IMR-90 (cell line): ENCODE data around the gene PODXL. TPM values are rescaled to one million over a fixed set of nuclear protein-coding genes. Genes with fewer than 3 reads are reported as not detected.
A peak's percentile ranks its signal among the peaks of the same experiment; 100 is the strongest.

ENCODE experiments used
- ATAC-seq: fragments of 200-7000 bp; cut with Tn5 transposase; 2 replicates; pipeline ENCODE4 v1.9.1; 2020; ENCODE audit warnings: low read depth, mild to moderate bottlenecking, moderate library complexity
- BruUV-seq: library from RNA; stranded (reverse); fragments of 400-500 nt; replicated peaks from 2 replicates; lab custom pipeline; 2021; lab: Mats Ljungman, UMichigan
- CTCF ChIA-PET: fragments of 300-600 bp; formaldehyde crosslinking; extraction: SDS; loops from one replicate; lab custom pipeline; 2021; ENCODE audit warnings: antibody characterized with exemption; lab: Yijun Ruan, JAX
- POLR2A ChIA-PET: fragments of 300-600 bp; sonication (Branson Sonifier 250); formaldehyde crosslinking; loops from one replicate; lab custom pipeline; 2022; ENCODE audit warnings: antibody characterized with exemption; ENCODE audit not compliant: unreplicated experiment; lab: Charles Lee
- DNase-seq: peaks from one replicate; pipeline ENCODE4 v3.0.0; 2013
- H2AFZ ChIP-seq: replicated peaks from 2 replicates; pipeline ENCODE3; 2013; ENCODE audit warnings: low read length, mild to moderate bottlenecking; ENCODE audit not compliant: poor library complexity
- H2AK5ac ChIP-seq: 2 replicates; pipeline ENCODE4 v1.6.1; 2013; ENCODE audit warnings: low read depth, low read length, inconsistent platforms
- H2AK9ac ChIP-seq: replicated peaks from 2 replicates; pipeline ENCODE3; 2013; ENCODE audit warnings: mild to moderate bottlenecking, low read depth, low read length, moderate library complexity; ENCODE audit not compliant: poor library complexity
- H2BK120ac ChIP-seq: 2 replicates; pipeline ENCODE4 v1.6.1; 2013; ENCODE audit warnings: low read depth, low read length, inconsistent platforms
- H2BK15ac ChIP-seq: 3 replicates; pipeline ENCODE4 v1.6.1; 2013; ENCODE audit warnings: low read depth, low read length, inconsistent platforms
- H2BK20ac ChIP-seq: 2 replicates; pipeline ENCODE4 v1.6.1; 2013; ENCODE audit warnings: low read depth, mild to moderate bottlenecking, inconsistent platforms, low read length, moderate library complexity
- H2BK5ac ChIP-seq: 2 replicates; pipeline ENCODE4 v1.6.1; 2013; ENCODE audit warnings: mild to moderate bottlenecking, low read depth, low read length, inconsistent platforms; ENCODE audit not compliant: poor library complexity, severe bottlenecking
- H3K14ac ChIP-seq: replicated peaks from 2 replicates; pipeline ENCODE4 v1.6.1; 2013; ENCODE audit warnings: low read depth, low read length, inconsistent platforms
- H3K18ac ChIP-seq: 2 replicates; pipeline ENCODE4 v1.6.1; 2013; ENCODE audit warnings: low read depth, low read length, control low read depth
- H3K23ac ChIP-seq: 2 replicates; pipeline ENCODE4 v1.6.1; 2013; ENCODE audit warnings: low read depth, low read length, inconsistent platforms
- H3K27ac ChIP-seq: 2 replicates; pipeline ENCODE4 v1.5.1; 2013; ENCODE audit warnings: mild to moderate bottlenecking, control low read depth, low read length; ENCODE audit not compliant: insufficient read depth
- H3K27me3 ChIP-seq: 2 replicates; pipeline ENCODE4 v1.6.1; 2013; ENCODE audit warnings: low read length; ENCODE audit not compliant: control insufficient read depth, insufficient read depth
- H3K36me3 ChIP-seq: 2 replicates; pipeline ENCODE4 v1.6.1; 2013; ENCODE audit warnings: low read length, mixed read lengths; ENCODE audit not compliant: control insufficient read depth, insufficient read depth
- H3K4ac ChIP-seq: 2 replicates; pipeline ENCODE4 v1.6.1; 2013; ENCODE audit warnings: low read depth, low read length, inconsistent platforms
- H3K4me1 ChIP-seq: 2 replicates; pipeline ENCODE4 v1.6.1; 2013; ENCODE audit warnings: low read length, mixed read lengths; ENCODE audit not compliant: control insufficient read depth, insufficient read depth
- H3K4me2 ChIP-seq: 2 replicates; pipeline ENCODE4 v1.6.1; 2013; ENCODE audit warnings: low read depth, mild to moderate bottlenecking, control low read depth, low read length, moderate library complexity
- H3K4me3 ChIP-seq: 2 replicates; pipeline ENCODE4 v1.5.1; 2013; ENCODE audit warnings: low read depth, mild to moderate bottlenecking, control low read depth, low read length, moderate library complexity; ENCODE audit not compliant: insufficient read depth
- H3K56ac ChIP-seq: 2 replicates; pipeline ENCODE4 v1.6.1; 2013; ENCODE audit warnings: low read length, inconsistent platforms; ENCODE audit not compliant: insufficient read depth; ENCODE audit errors: extremely low read depth
- H3K79me1 ChIP-seq, 2 experiments: 2 replicates each; pipeline ENCODE4 v1.6.1; 2013; ENCODE audit warnings: low read length in 2 of 2, inconsistent platforms in 1 of 2, low read depth in 1 of 2
- H3K9ac ChIP-seq: 2 replicates; pipeline ENCODE4 v1.6.1; 2013; ENCODE audit warnings: low read depth, low read length, control low read depth
- H3K9me1 ChIP-seq: 2 replicates; pipeline ENCODE4 v1.6.1; 2013; ENCODE audit warnings: low read length, inconsistent platforms; ENCODE audit not compliant: insufficient read depth
- H3K9me3 ChIP-seq: 2 replicates; pipeline ENCODE4 v1.6.1; 2013; ENCODE audit warnings: low read length; ENCODE audit not compliant: control insufficient read depth, insufficient read depth
- H4K20me1 ChIP-seq: 2 replicates; pipeline ENCODE4 v1.6.1; 2013; ENCODE audit warnings: low read length, inconsistent platforms; ENCODE audit not compliant: insufficient read depth
- H4K5ac ChIP-seq: 2 replicates; pipeline ENCODE4 v1.6.1; 2013; ENCODE audit warnings: mild to moderate bottlenecking, low read depth, low read length, control low read depth
- H4K8ac ChIP-seq, 2 experiments: 2 replicates each; pipeline ENCODE4 v1.6.1; 2013; ENCODE audit warnings: low read depth in 2 of 2, low read length in 2 of 2, control low read depth in 1 of 2, inconsistent platforms in 1 of 2
- H4K91ac ChIP-seq: 2 replicates; pipeline ENCODE4 v1.6.1; 2013; ENCODE audit warnings: low read depth, low read length, inconsistent platforms; ENCODE audit not compliant: insufficient read depth
- CEBPB ChIP-seq: IDR thresholded peaks from 2 replicates; pipeline ENCODE4 v1.6.1; 2012; ENCODE audit warnings: low read depth, low read length, improper control_type of control experiment
- CHD1 ChIP-seq: IDR thresholded peaks from 2 replicates; pipeline ENCODE4 v1.6.1; 2012; ENCODE audit warnings: low read depth, low read length, improper control_type of control experiment
- CTCF ChIP-seq: conservative IDR thresholded peaks from 2 replicates; pipeline ENCODE4 v1.5.1; 2012; ENCODE audit warnings: mild to moderate bottlenecking, low read depth, low read length, improper control_type of control experiment
- ELK1 ChIP-seq: fragments of 150-350 bp; IDR thresholded peaks from 2 replicates; pipeline ENCODE4 v1.6.1; 2016; ENCODE audit warnings: low read depth, mild to moderate bottlenecking, low read length, moderate library complexity, borderline replicate concordance
- FOS ChIP-seq: fragments of 150-350 bp; IDR thresholded peaks from 2 replicates; pipeline ENCODE4 v1.6.1; 2016; ENCODE audit warnings: low read depth, low read length
- MAFK ChIP-seq: IDR thresholded peaks from 2 replicates; pipeline ENCODE4 v1.6.1; 2012; ENCODE audit warnings: low read depth, low read length, improper control_type of control experiment
- MXI1 ChIP-seq: IDR thresholded peaks from 2 replicates; pipeline ENCODE4 v1.6.1; 2012; ENCODE audit warnings: low read depth, mild to moderate bottlenecking, low read length, moderate library complexity, borderline replicate concordance
- NFE2L2 ChIP-seq: fragments of 150-350 bp; IDR thresholded peaks from 2 replicates; pipeline ENCODE4 v1.6.1; 2016; ENCODE audit warnings: low read depth, mild to moderate bottlenecking, low read length
- POLR2A ChIP-seq: IDR thresholded peaks from 2 replicates; pipeline ENCODE4 v1.6.1; 2012; ENCODE audit warnings: mild to moderate bottlenecking, low read depth, low read length
- RAD21 ChIP-seq: IDR thresholded peaks from 2 replicates; pipeline ENCODE4 v1.6.1; 2012; ENCODE audit warnings: low read length, improper control_type of control experiment
- RCOR1 ChIP-seq: IDR thresholded peaks from 2 replicates; pipeline ENCODE4 v1.6.1; 2012; ENCODE audit warnings: mild to moderate bottlenecking, low read length, improper control_type of control experiment; ENCODE audit not compliant: insufficient replicate concordance
- SMC3 ChIP-seq: fragments of 150-350 bp; IDR thresholded peaks from 2 replicates; pipeline ENCODE4 v1.6.1; 2016; ENCODE audit warnings: low read depth, mild to moderate bottlenecking, antibody characterized with exemption, low read length, moderate library complexity
- USF2 ChIP-seq: fragments of 150-350 bp; IDR thresholded peaks from 2 replicates; pipeline ENCODE4 v1.6.1; 2017; ENCODE audit warnings: mild to moderate bottlenecking, antibody characterized with exemption, low read length, low read depth
- WGBS, 2 experiments: methylation state at CpG; one replicate each; pipeline versions ENCODE4 v1.1.5 to v1.1.7; 2013; ENCODE audit warnings: missing lambda C conversion rate in 2 of 2; ENCODE audit not compliant: insufficient read length in 1 of 2; ENCODE audit errors: extremely low coverage in 2 of 2; 5-methylcytosine and 5-hydroxymethylcytosine counted together
- dilution Hi-C: fragments of 300-500 bp; cut with HindIII; formaldehyde crosslinking; loops from one replicate; pipeline ENCODE4 v1.14.3; 2018; ENCODE audit warnings: low sequenced_read_pairs; ENCODE audit not compliant: unreplicated experiment
- in situ Hi-C: fragments of 300-500 bp; cut with MboI; formaldehyde crosslinking; loops from 3 replicates; pipeline ENCODE4 v1.14.3; 2019; ENCODE audit warnings: low sequenced_read_pairs, inconsistent platforms, mixed read lengths
- intact Hi-C: fragments of 100-400 bp; cut with micrococcal nuclease; formaldehyde crosslinking; loops from 2 replicates; pipeline ENCODE4 v1.10.0; 2022
- polyA plus RNA-seq, 3 experiments: library from polyadenylated mRNA; depleted of rRNA; stranded (reverse); fragments of >200 nt; gene quantifications; 2 replicates each; pipeline ENCODE4 v1.2.3, GENCODE V29; 2012; ENCODE audit warnings: low replicate concordance in 1 of 3
- total RNA-seq: library from RNA; depleted of rRNA; stranded (reverse); fragments of >200 nt; gene quantifications from 2 replicates; pipeline ENCODE4 v1.2.3, GENCODE V29; 2012

The PODXL gene
- total and polyA plus RNA-seq, 2 of the 4 experiments (the other 2 are of a cell fraction): 1.3 to 3.8 TPM

- ATAC-seq: no peak
- Histone ChIP-seq H3K36me3 (no peaks in the 10 kb centered on the region), H3K9me3 (no peaks in the 10 kb centered on the region), H4K5ac (no peak overlapping the region), H3K9ac (no peak overlapping the region), H2BK20ac (no peak overlapping the region), H2AK9ac (no peak overlapping the region), H3K27me3 (no peaks in the 10 kb centered on the region), H2BK120ac (no peak overlapping the region), H4K91ac (no peak overlapping the region), H3K14ac (no peak overlapping the region), H3K9me1 (no peaks in the 10 kb centered on the region), H3K79me1 (peaks cover 0 to 11% of the 10 kb centered on the region in 2 experiments; a peak in 1 of 4 replicates), H4K8ac (no peak overlapping the region), H3K4me3 (no peak overlapping the region), H3K23ac (no peak overlapping the region), H3K4me1 (no peaks in the 10 kb centered on the region), H4K20me1 (no peaks in the 10 kb centered on the region), H3K18ac (no peak overlapping the region), H2AK5ac (no peak overlapping the region), H2BK5ac (no peak overlapping the region), H3K4me2 (no peak overlapping the region), H3K56ac (no peak overlapping the region), H3K4ac (no peak overlapping the region), H2AFZ (no peak overlapping the region), H2BK15ac (no peak overlapping the region), H3K27ac (no peak overlapping the region)
- in situ Hi-C loops: no loop called here
- dilution Hi-C loops: no loop called here
- no TSS peak for BruUV-seq
- POLR2A ChIA-PET: no interaction called here
- intact Hi-C loops: no loop called here
- no CpG with 5 or more reads among the region's 2 CpGs for WGBS, 2 experiments
- DNase-seq: peak; percentile 39
- TF ChIP-seq USF2 (no peak), MXI1 (no peak), SMC3 (no peak), RAD21 (no peak), FOS (no peak), MAFK (no peak), RCOR1 (no peak), ELK1 (no peak), CEBPB (no peak), NFE2L2 (no peak), CHD1 (no peak), CTCF (no peak), POLR2A (no peak)
- CTCF ChIA-PET: interaction anchor here (1.1 kb wide), 1 partner anchor 20 kb away, joined by 3 read pairs; no protein-coding TSS in a partner anchor
Observed at GRCh38 chr7:131525820-131526219, 30.6 kb downstream of the PODXL start.
